A673 (cell line): ENCODE data around the gene PRR20A. TPM values are rescaled to one million over a fixed set of nuclear protein-coding genes. Genes with fewer than 3 reads are reported as not detected.
"Not testable (repeated sequence)": the region's sequence is repeated elsewhere in the genome, so short reads cannot be mapped to it uniquely, and the experiment has no call there.

Experiments
- BruUV-seq: library from RNA; stranded (reverse); fragments of 400-500 nt; replicated peaks from 2 replicates; lab custom pipeline; 2021; lab: Mats Ljungman, UMichigan
- CTCF ChIA-PET: fragments of 300-600 bp; sonication (Branson Sonifier 250); formaldehyde crosslinking; loops from one replicate; lab custom pipeline; 2022; ENCODE audit warnings: antibody characterized with exemption; lab: Charles Lee
- POLR2A ChIA-PET: fragments of 300-600 bp; sonication (Branson Sonifier 250); formaldehyde crosslinking; loops from one replicate; lab custom pipeline; 2022; ENCODE audit warnings: antibody characterized with exemption; ENCODE audit not compliant: low non-redundant PET; lab: Charles Lee
- DNase-seq: peaks from one replicate; pipeline ENCODE4 v3.0.0-alpha.2; 2015; ENCODE audit warnings: low spot score
- H3K27ac ChIP-seq: fragments of 200-600 bp; sonication (generic); 2 replicates; pipeline ENCODE4 v1.5.1; 2016; ENCODE audit warnings: mixed run types, low read depth, mild to moderate bottlenecking, mixed read lengths, antibody characterized with exemption, low read length; ENCODE audit not compliant: poor library complexity, severe bottlenecking
- H3K27me3 ChIP-seq: fragments of 200-600 bp; sonication (generic); replicated peaks from 2 replicates; pipeline ENCODE4 v1.6.1; 2017; ENCODE audit warnings: mixed run types, low read depth, mild to moderate bottlenecking, mixed read lengths, antibody characterized with exemption, low read length; ENCODE audit not compliant: insufficient read depth, poor library complexity
- H3K36me3 ChIP-seq: fragments of 200-600 bp; sonication (generic); 2 replicates; pipeline ENCODE4 v1.6.1; 2016; ENCODE audit warnings: mixed run types, mild to moderate bottlenecking, mixed read lengths, antibody characterized with exemption, low read length; ENCODE audit not compliant: insufficient read depth, poor library complexity, severe bottlenecking
- H3K4me1 ChIP-seq: fragments of 200-600 bp; sonication (generic); 2 replicates; pipeline ENCODE4 v1.6.1; 2017; ENCODE audit warnings: mixed run types, mild to moderate bottlenecking, mixed read lengths, antibody characterized with exemption, low read length; ENCODE audit not compliant: insufficient read depth, poor library complexity, severe bottlenecking
- H3K4me3 ChIP-seq: fragments of 200-600 bp; sonication (generic); 2 replicates; pipeline ENCODE4 v1.5.1; 2016; ENCODE audit warnings: low read depth, mixed run types, mild to moderate bottlenecking, mixed read lengths, low read length; ENCODE audit not compliant: poor library complexity, severe bottlenecking
- H3K9me3 ChIP-seq: fragments of 200-600 bp; sonication (generic); 2 replicates; pipeline ENCODE4 v1.6.1; 2016; ENCODE audit warnings: mixed run types, low read depth, mild to moderate bottlenecking, mixed read lengths, antibody characterized with exemption, low read length; ENCODE audit not compliant: poor library complexity, severe bottlenecking
- EZH2 ChIP-seq: fragments of 200-600 bp; sonication (generic); IDR thresholded peaks from 2 replicates; pipeline ENCODE4 v1.6.1; 2017; ENCODE audit warnings: borderline replicate concordance, low read depth, mild to moderate bottlenecking, mixed read lengths, antibody characterized with exemption, low read length; ENCODE audit not compliant: poor library complexity, severe bottlenecking
- intact Hi-C: fragments of 100-400 bp; cut with micrococcal nuclease; formaldehyde crosslinking; loops from one replicate; pipeline ENCODE4 v1.10.0; 2022; ENCODE audit not compliant: unreplicated experiment
- total RNA-seq: library from RNA; stranded (reverse); gene quantifications from 2 replicates; pipeline ENCODE4 v1.2.3, GENCODE V29; 2021
- TF ChIP-seq, protein P1 (sequence below): fragments of 300-800, 200-600 bp; sonication (generic); conservative IDR thresholded peaks from 2 replicates; pipeline ENCODE4 v1.5.1; 2017; ENCODE audit warnings: low read depth, mild to moderate bottlenecking, antibody characterized with exemption, low read length, moderate library complexity, mixed read lengths

PRR20A gene
- total RNA-seq, 1 experiment from 2014 or later = not detected

DNA sequence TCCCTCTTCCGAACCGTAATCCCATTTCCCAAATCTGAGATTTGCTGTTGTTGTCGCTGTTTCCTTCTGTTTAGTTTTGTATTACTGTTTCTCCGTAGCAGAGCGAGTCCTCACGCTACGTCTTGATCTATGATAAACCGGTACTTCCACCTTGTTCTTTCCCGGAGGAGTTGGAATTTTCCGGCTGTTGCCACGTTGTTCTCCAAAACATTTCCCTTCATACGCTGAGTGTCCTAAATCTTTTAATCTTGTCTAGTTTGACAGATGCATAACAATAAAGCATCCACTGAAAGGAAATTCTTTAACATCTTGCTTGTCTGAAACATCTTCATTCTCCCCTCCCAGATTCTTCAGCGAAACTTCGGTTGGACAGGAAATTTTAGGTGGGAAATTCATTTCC is 7.4 kb downstream of the PRR20A start:
- H3K4me1 ChIP-seq, intact Hi-C loops, BruUV-seq, DNase-seq, H3K4me3 ChIP-seq, H3K36me3 ChIP-seq, POLR2A ChIA-PET, H3K27me3 ChIP-seq, H3K9me3 ChIP-seq, CTCF ChIA-PET, H3K27ac ChIP-seq: not testable (repeated sequence)

DNA sequence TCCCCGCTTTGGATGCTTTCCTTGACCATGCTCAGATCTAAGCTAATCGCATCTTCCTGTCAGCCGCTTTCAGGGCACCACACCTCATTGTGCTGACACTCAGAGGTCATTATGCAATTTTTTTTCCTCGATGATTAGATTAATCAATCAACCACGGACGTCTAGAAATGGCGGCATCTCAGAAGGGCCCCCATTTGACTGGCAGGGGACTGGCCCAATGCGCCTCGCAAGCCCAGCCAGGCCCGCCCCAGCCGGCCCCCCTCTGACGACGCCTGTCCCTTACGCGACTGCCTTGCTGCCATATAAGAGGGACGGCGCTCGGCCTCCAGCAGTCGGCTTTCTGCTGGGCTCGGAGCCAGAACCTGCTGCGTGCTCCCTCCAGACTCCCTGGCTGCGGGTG is 13.0 kb downstream of the PRR20A start, which contains the start of gene PRR20C:
Gene PRR20C, plus strand, starts transcription at position 301 of the 400 bp plus-strand sequence. CDS start 387 bp downstream, outside the sequence.
- H3K9me3 ChIP-seq, H3K27me3 ChIP-seq, DNase-seq, POLR2A ChIA-PET, CTCF ChIA-PET, H3K4me3 ChIP-seq, H3K36me3 ChIP-seq, intact Hi-C loops, H3K4me1 ChIP-seq, BruUV-seq, H3K27ac ChIP-seq: not testable (repeated sequence)

- BruUV-seq, intact Hi-C loops, H3K4me1 ChIP-seq, H3K9me3 ChIP-seq, CTCF ChIA-PET, DNase-seq, H3K27ac ChIP-seq, POLR2A ChIA-PET, H3K27me3 ChIP-seq, H3K4me3 ChIP-seq, H3K36me3 ChIP-seq: not testable (repeated sequence)
These were observed 19.6 kb downstream of the PRR20A start, which contains the start of gene PRR20D for GRCh38 chr13:57160332-57160731. PRR20D (plus strand) TSS chr13:57160632; CDS start chr13:57161019, 387 bp downstream.

GRCh38 chr13:57166897-57167296 is 26.2 kb downstream of the PRR20A start, which contains the start of gene PRR20E:
PRR20E (plus strand) TSS chr13:57167197; CDS start chr13:57167584, 387 bp downstream.
- H3K9me3 ChIP-seq, CTCF ChIA-PET, POLR2A ChIA-PET, H3K27me3 ChIP-seq, H3K4me3 ChIP-seq, H3K4me1 ChIP-seq, H3K36me3 ChIP-seq, DNase-seq, BruUV-seq, H3K27ac ChIP-seq, intact Hi-C loops: not testable (repeated sequence)

GRCh38 chr13:57191667-57192066 is 50.9 kb downstream of the PRR20A start:
- TF ChIP-seq EZH2 = no peak
- TF ChIP-seq, protein P1, sequence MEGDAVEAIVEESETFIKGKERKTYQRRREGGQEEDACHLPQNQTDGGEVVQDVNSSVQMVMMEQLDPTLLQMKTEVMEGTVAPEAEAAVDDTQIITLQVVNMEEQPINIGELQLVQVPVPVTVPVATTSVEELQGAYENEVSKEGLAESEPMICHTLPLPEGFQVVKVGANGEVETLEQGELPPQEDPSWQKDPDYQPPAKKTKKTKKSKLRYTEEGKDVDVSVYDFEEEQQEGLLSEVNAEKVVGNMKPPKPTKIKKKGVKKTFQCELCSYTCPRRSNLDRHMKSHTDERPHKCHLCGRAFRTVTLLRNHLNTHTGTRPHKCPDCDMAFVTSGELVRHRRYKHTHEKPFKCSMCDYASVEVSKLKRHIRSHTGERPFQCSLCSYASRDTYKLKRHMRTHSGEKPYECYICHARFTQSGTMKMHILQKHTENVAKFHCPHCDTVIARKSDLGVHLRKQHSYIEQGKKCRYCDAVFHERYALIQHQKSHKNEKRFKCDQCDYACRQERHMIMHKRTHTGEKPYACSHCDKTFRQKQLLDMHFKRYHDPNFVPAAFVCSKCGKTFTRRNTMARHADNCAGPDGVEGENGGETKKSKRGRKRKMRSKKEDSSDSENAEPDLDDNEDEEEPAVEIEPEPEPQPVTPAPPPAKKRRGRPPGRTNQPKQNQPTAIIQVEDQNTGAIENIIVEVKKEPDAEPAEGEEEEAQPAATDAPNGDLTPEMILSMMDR = no peak
- Histone ChIP-seq H3K27me3 (no peaks in the 10 kb centered on the region), H3K4me3 (no peak overlapping the region), H3K4me1 (no peaks in the 10 kb centered on the region), H3K36me3 (no peaks in the 10 kb centered on the region), H3K9me3 (no peaks in the 10 kb centered on the region), H3K27ac (no peak overlapping the region)
- no TSS peak for BruUV-seq
- ChIA-PET CTCF (no interaction called here), POLR2A (no interaction called here)
- intact Hi-C loops = no loop called here
- no peak for DNase-seq

Other genes with a start within 250 kb of the PRR20A start
- gene PRR20B, start 6.6 kb downstream of the PRR20A start, total RNA-seq = not detected in 2 replicates
- not detected in 2 replicates for gene PRR20C, start 13.1 kb downstream of the PRR20A start, total RNA-seq
- gene PRR20D, start 19.7 kb downstream of the PRR20A start, total RNA-seq = not detected in 2 replicates
- gene PRR20E, start 26.3 kb downstream of the PRR20A start, total RNA-seq = not detected in 2 replicates